ENCODE results near the gene MYO5B.

DNA sequence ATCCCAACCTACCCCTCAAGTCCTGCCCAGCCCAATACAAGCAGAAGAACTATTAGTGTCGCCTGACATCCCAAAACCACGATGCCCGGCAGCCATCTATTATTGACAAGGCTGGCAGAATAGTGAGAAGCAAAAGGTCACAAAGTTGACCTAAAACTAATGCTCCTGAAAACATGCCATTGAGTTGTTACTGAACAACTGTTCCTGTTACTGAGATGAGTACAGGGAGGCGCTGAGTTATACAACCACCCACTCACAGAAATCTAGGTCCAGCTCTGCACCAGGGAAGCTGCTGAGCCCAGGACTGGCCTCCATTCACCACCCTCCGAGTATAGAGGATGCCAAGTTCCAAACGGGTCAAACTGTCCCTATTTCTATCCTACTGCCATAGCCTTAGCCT, 201.6 kb downstream of the MYO5B start:
- TF ChIP-seq, protein P1, sequence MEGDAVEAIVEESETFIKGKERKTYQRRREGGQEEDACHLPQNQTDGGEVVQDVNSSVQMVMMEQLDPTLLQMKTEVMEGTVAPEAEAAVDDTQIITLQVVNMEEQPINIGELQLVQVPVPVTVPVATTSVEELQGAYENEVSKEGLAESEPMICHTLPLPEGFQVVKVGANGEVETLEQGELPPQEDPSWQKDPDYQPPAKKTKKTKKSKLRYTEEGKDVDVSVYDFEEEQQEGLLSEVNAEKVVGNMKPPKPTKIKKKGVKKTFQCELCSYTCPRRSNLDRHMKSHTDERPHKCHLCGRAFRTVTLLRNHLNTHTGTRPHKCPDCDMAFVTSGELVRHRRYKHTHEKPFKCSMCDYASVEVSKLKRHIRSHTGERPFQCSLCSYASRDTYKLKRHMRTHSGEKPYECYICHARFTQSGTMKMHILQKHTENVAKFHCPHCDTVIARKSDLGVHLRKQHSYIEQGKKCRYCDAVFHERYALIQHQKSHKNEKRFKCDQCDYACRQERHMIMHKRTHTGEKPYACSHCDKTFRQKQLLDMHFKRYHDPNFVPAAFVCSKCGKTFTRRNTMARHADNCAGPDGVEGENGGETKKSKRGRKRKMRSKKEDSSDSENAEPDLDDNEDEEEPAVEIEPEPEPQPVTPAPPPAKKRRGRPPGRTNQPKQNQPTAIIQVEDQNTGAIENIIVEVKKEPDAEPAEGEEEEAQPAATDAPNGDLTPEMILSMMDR (conservative IDR thresholded peaks at IDR 0.05; ENCODE audit: low read depth, low read length), result no peak
- TF ChIP-seq POLR2A (IDR thresholded peaks at IDR 0.05; ENCODE audit: low read depth, low read length), result no peak
- TF ChIP-seq RAD21 (IDR thresholded peaks at IDR 0.05; ENCODE audit: low read length), result no peak
- TF ChIP-seq MXI1 (IDR thresholded peaks at IDR 0.05; ENCODE audit: borderline replicate concordance, low read depth, low read length), result no peak
- TF ChIP-seq MAFK (IDR thresholded peaks at IDR 0.05; ENCODE audit: low read depth, low read length), result no peak
- TF ChIP-seq, protein P2, sequence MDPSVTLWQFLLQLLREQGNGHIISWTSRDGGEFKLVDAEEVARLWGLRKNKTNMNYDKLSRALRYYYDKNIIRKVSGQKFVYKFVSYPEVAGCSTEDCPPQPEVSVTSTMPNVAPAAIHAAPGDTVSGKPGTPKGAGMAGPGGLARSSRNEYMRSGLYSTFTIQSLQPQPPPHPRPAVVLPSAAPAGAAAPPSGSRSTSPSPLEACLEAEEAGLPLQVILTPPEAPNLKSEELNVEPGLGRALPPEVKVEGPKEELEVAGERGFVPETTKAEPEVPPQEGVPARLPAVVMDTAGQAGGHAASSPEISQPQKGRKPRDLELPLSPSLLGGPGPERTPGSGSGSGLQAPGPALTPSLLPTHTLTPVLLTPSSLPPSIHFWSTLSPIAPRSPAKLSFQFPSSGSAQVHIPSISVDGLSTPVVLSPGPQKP (IDR thresholded peaks at IDR 0.05; ENCODE audit: borderline replicate concordance, low read depth, low read length), result no peak
- no peak for TF ChIP-seq RCOR1 (IDR thresholded peaks at IDR 0.05; ENCODE audit: insufficient replicate concordance, low read length)
- no peak for TF ChIP-seq FOS (IDR thresholded peaks at IDR 0.05; ENCODE audit: low read depth, low read length)

Data from IMR-90 (cell line).